ENCODE data around the gene ERO1A. TPM values are rescaled to one million over a fixed set of nuclear protein-coding genes. Genes with fewer than 3 reads are reported as not detected.

Gene ERO1A, protein sequence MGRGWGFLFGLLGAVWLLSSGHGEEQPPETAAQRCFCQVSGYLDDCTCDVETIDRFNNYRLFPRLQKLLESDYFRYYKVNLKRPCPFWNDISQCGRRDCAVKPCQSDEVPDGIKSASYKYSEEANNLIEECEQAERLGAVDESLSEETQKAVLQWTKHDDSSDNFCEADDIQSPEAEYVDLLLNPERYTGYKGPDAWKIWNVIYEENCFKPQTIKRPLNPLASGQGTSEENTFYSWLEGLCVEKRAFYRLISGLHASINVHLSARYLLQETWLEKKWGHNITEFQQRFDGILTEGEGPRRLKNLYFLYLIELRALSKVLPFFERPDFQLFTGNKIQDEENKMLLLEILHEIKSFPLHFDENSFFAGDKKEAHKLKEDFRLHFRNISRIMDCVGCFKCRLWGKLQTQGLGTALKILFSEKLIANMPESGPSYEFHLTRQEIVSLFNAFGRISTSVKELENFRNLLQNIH
- total RNA-seq, result 162 and 230 TPM in 2 replicates

GRCh38 chr14:52695481-52696091 lies at the start of gene ERO1A:
Gene ERO1A, minus strand, starts transcription at chr14:52695558. Its CDS starts 77 bp downstream, at chr14:52695481.

DNA sequence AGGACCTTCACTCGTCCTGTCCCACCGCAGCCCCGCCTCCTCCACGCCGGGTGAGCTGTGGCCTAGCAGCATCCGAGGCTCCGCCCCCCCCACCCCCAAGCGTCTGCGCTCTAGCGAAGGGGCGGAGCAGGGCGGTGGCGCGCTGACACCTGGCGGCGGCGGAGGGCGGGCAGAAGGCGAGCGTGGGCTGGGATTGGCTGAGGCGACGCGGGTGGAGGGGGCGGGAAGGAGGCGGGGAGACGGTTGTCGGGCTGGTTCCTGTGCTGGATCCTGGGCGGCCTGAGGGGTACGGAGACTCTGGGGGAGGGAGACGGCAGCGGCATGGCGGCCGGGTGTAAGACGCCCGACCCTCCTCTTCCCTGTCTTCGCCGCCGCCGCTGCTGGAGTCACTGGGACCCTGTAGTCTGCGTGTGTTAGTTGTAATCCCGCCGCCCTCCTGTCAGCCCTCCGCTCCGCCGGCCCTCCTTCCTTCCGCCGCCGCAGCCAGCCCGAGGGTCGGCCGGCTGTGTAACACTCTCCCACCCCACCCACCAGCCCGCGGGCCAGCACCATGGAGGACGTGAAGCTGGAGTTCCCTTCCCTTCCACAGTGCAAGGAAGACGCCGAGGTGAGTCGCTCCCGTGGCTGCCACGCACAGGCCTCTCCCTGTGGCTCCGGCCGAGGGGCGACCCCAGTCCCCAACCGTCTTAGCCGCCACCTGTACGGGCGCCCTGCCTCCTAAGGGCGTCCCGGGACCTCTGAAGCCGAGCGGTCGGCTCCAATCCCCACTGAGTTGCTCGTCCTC lies 34.8 kb upstream of the ERO1A start, which contains the start of gene STYX:
STYX (plus strand) TSS at position 242 of the 784 bp plus-strand sequence; CDS start at position 551, 309 bp downstream.

DNA sequence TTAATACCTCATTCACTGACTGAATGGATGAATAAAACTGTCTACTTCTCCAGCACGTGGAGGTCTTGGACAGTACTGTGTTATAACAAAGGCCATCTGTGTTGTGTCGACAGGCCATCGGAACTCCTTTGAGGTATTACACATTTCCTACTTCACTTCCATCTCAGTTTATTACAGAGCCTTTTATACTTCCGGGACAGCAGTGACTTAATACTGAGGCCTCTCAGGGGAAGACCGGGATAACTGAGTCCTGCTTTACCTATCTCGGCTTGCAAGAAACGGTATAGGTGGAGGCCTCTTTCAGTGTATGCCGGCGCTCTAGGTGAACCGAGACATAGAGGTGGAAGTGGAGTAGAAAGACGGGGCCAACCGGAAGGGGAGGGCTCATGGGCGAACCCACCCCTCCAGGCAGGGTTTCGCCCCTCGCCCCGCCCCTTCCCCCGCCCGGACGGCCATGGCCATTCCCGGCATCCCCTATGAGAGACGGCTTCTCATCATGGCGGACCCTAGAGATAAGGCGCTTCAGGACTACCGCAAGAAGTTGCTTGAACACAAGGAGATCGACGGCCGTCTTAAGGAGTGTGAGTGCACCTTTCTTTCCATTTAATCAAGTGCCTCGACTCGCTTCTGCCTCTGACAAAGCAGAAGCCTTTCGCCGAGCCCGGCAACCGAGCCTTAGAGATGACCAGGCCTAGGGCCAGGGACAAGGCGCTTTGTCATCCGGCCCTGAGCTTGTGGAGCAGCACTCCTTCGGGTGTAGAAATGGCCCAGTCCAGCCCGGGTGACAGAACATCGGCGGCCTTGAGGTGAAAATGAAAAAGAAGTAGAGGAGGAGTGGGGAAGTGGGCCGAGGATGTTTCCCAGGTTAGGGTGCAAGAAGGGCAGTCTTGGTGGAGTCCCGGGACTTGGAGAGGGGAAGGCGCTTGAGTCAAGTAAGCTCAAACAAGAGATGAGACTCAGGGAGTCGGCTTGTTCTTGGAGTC lies 11.7 kb upstream of the ERO1A start, which contains the start of gene PSMC6:
PSMC6 (plus strand) TSS at position 477 of the 983 bp plus-strand sequence; CDS start at position 497, 20 bp downstream.

Other genes starting within 250 kb of the ERO1A start
- gene TXNDC16, start 143.1 kb downstream of the ERO1A start, total RNA-seq, result 3.9 and 4.9 TPM in 2 replicates
- 0.33 and 0.39 TPM in 2 replicates for gene GPR137C, start 142.7 kb downstream of the ERO1A start, total RNA-seq
- gene PSMC6, start 11.6 kb upstream of the ERO1A start, total RNA-seq, result 90.2 and 97.8 TPM in 2 replicates
- gene STYX, start 34.6 kb upstream of the ERO1A start, total RNA-seq, result 17.2 and 19.5 TPM in 2 replicates
- gene GNPNAT1, start 96.0 kb upstream of the ERO1A start, total RNA-seq, result 33.1 and 33.5 TPM in 2 replicates